Measurements from ENCODE around the gene ZCCHC17.
A peak's percentile ranks its signal among the peaks of the same experiment; 100 is the strongest.
"Not testable (repeated sequence)": the region's sequence is repeated elsewhere in the genome, so short reads cannot be mapped to it uniquely, and the experiment has no call there.

The ZCCHC17 gene

DNA sequence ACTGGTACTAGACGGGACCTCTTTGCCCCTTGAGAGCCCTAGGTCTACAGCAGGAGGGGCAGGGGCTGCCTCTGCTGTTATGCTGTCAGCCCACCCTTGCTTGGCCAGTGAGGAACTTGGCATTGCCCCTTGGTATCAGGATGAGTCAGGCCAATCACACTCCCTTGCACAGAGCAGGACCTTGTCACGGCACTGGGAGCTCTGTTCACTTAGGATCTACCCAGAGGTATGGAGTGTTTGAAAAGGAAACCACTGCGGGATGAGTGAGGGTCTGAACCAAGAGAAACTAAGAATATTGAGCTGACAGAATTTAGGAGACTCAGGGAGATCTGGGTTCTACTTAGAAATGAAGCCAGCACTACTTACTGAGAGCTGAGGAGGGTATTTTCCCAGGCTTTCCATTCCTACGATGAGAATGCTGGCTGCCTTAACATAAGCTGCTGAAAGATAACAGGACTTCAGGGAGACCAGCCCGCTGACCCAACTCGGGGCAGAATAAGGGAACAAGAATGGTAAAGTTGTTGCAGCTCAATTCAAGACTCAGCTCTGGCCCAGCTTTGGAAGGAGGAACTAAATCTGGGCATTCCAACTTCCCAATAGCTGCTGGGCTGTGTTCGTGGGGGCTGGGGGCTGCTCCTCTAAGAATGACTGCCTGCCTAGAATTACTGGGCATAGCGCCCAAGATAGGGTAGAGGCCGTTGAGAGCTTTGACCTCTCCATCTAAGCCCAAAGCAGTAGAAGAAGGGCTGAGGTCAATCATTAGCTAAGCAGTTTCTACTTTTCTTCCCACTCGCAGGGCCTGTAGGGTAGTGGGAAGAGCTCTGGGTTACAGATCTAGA, 74.5 kb downstream of the ZCCHC17 start:
- no peak for DNase-seq

DNA sequence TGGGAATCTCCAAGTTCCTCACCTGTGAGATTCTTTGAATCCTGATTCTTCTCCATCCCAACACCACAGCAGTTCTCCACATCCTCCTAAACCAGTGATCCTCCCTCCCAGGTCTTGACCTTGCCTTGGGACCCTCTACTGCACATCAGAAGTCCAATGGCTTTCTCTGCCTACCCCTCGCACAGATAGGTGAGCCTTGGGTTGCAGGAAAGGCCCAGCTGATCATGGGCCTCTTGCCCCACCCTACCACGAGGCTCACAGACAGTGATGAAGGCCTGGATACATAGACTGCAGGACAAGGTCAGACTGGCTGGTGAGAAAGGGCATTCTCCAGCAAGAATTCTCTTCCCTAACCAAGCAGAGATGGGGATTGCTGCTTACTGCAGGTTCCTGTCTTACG, 75.2 kb downstream of the ZCCHC17 start:
- no peak for DNase-seq

DNA sequence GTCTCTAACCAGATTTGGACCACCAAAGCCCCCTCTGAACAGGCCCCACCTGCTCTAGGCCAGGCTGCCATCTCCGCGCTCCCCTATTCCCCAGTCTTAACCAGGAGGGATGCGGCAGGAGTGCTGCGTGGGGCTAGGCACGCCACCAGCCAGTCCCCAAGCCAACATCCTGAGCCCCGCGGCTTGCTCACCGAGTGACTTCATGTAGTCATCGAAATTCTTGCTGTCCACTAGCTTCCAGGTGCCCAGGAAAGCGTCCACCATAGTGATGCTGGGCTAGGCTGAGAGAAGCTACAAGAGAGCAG, 75.9 kb downstream of the ZCCHC17 start:
- no peak for DNase-seq

DNA sequence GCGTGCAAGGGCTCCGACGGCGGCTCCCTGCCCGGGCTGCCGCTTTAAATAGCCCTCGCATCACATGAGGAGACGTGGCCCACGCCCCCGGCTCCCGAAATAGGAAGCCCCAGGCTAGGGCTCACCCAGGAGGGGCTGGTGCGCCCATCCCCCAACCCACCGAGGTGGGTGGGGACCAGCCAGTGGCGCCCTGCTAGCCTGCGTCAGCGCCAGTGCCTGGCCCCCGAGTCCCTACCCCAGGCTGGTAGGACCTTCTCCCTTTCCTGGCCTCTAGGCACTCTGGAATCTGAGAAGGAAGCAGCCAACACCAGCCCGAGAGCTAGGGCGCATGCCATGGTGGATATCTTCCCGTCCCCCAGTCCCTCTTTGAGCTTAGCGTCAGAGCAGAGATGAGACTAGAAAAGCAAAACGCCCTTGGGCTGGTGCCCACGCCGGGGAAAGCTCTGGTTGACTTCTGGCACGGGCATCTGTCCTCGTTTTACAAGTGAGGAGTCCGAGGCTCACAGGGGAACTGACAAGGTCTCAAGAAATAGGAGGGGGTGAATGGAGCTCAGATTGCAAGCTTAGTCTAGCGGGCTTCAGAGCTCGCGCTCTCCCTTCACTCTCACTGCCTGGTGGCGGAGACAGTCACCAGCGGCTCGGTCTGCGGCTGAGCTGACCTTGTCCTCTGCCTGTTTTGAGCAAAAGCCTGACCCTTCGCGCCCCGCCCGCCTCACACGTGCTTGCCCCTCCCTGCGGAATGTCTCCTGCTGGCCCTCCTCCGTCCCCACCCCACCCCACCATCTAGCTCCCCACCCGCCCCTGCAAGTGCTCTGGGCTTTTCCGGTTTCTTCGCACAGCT, 76.4 kb downstream of the ZCCHC17 start, which contains the start of gene FABP3:
Gene FABP3 (minus strand): TSS at position 21 of the 841 bp plus-strand sequence. CDS start 62 bp downstream, outside the sequence.
- DNase-seq = no peak

DNA sequence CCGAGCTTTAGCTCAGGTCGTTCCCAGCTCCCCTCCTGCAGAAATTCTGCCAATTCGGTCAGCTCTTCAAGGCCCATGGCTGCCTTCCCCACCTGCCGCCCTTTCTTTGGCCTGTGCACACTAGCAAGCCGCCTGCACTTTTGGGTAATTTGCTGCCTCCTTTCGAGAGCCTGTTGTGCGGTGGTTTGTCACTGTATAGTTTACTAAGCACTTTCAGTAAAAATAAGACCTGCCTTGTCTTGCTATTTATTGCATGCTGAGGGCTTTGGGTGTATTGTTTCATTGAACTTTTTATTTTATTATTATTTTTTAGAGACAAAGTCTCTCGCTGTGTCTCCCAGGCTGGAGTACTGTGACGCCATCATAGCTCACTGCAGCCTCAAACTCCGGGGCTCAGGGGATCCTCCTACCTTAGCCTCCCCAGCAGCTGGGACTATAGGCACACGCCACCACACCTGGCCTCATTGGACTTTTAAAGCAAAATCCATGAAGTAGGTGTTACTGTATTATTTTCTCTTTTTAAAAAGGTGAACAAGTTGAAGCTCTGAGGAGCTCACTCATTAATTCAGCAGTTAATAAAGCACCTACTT, 77.2 kb downstream of the ZCCHC17 start:
- DNase-seq = no peak

DNA sequence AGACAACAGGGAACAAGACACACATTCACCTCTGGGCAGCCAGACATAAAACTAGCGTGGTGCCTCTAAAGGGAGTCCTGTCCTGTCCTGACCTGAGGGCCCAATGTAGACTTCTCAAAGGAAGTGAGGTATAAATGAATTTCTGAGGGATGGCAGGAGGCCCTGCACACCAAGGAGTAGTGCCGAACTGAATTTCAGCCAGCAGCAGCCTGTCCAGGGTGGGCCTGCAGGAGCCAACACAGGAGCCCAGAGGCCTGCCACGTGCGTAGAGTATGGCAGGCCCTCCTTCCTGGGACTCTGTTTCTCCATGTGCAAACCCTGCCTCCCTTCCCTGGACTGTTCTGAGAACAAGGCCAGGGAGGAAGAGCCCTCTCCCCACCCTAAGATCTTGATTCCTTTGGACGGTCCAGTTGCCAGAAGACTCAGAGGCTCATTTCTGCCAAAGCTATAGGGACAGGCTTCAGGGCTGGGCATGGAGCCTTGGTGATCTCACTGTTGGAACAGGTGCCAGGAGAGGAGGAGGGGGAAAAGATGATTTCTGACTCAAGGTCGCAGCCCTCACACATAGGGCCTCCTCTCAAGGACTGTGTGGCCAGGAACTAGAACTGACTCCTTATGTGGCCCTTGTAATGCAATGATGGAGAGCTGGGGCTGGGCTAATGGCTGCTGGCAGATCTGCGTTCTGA, 77.8 kb downstream of the ZCCHC17 start:
- DNase-seq = no peak

DNA sequence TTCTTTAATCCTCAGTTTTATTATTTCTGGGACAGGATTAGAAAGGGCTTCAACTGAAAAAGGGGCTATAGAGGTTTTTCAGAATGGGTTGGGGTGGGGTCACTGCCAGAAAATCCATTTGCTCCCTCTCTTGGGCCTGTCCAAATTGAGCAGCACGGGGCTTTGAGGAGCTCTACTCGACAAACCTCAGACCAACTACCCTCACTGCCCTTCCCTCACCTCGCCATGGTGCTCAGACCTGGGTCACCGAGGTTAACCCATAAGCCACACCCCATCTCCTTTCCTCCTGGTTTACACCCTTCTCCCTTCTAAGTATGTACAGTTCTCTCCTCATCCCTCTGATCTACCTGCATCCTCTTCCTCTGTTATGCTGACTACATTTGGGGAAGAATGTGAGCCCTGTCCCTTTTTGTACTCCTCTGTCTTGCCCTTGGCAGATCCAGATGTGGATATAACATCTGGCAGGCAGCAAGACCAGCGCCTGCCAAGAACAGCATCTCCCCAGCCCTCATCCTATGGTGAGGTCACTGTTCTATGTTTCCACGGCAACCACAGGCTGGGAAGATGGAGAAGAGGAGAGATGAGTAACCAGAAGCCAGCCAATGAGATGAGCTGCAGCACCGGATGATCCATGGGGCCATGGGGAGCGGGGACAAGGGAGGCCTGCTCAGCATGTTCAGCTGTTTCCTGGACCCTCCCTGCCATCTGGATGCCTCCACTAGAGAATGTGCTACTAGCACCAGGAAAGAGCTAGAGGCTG, 79.7 kb downstream of the ZCCHC17 start:
- DNase-seq = no peak

DNA sequence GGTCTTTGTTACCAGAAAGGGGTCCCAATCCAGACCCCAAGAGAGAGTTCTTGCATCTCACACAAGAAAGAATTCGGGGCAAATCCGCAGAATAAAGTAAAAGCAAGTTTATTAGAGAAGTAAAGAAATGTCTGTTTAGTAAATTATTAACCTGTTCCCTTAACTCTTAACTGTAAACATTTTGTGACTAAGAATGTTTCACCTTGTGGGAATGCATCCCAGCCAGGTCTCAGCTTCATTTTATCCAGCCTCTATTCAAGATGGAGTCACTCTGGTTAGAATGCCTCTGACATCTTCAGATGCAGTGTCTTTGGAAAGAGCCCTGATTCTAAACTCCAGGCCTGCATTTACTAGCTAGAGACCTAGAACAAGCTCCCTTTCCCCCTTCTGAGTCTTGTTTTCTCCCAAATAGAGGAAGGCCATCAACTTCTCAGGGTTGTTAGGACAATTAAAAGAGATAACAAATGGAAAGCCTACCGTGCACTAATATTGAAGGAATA, 80.6 kb downstream of the ZCCHC17 start:
- no peak for DNase-seq

DNA sequence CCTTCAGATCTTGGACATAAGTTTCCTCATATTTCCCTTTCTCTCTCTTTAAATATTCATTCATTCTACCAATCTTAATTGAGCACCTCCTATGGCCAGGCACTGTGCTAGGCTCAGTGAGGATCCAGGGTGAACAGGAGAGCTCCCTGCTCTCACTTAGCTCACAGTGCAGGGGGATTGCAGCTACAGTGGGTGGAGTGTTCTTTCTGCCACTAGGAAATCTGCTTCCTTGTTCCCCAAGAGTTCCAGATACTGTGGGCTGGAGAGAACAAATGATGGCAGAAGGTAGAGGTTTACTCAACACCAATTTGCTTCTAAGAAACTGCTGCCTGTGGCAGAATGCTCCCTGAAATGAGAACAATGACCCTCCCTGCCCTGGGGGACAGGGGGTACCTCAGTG, 81.2 kb downstream of the ZCCHC17 start:
- DNase-seq = no peak

DNA sequence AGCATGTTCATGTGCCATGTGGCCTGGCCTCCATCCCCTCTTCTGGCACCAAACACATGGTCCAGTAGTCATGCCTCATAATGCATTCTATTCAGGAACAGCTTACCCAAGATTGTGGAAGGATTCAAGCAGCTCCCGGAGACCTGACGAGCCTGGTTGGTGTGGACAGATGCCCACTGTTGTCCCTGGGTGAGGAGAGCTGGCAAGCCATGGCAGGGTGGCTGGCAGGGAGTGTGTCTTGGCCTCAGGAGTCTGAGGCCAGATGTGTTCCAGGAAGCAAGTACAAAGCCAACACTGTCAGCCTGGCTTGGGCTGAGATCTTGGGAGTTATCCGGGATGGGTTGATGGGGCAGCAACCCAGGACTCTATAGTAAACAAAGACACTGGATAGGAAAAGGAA, 83.3 kb downstream of the ZCCHC17 start:
- DNase-seq = no peak

DNA sequence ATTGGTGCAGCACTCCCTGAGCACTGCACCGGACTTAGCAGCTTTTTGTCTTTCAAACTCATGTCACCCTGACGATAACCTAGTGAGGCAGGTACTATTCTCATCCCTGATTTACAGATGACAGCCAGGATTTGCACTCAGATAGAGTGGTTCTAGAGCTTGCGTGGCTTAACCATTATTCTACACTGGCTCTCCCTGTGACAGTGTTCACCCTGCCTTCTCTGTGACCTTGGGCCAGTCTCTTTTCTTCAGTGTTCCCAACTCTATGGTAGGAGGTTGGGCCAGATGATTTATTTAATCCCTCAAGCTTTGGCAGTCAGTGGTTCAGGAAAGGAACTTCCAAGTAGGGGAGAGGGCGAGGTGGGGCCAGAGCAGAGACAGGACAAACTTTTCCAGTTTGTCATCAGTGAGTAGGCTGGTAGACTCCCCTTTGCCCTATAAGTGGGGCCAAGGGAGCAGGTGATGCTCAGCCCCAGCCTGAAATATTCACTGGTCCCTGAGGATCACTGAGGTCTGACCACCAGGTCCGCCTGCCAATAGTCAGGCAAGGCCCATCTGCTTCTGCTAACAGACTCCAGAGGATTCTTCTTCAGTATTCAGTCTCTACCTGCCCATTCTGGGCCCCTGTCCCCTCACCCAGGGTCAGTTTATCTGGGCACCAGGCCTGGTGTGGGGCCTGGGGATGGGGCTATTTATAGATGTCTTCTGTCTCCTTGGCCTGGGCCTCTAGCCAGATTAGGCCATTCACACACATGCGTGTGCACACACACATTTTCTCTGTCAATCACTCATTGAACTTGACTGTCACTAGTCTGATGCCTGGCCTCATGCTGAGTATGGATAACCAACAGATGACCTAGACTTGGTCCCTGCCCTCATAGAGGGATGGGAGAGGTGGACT, 84.8 kb downstream of the ZCCHC17 start:
- no peak for DNase-seq

DNA sequence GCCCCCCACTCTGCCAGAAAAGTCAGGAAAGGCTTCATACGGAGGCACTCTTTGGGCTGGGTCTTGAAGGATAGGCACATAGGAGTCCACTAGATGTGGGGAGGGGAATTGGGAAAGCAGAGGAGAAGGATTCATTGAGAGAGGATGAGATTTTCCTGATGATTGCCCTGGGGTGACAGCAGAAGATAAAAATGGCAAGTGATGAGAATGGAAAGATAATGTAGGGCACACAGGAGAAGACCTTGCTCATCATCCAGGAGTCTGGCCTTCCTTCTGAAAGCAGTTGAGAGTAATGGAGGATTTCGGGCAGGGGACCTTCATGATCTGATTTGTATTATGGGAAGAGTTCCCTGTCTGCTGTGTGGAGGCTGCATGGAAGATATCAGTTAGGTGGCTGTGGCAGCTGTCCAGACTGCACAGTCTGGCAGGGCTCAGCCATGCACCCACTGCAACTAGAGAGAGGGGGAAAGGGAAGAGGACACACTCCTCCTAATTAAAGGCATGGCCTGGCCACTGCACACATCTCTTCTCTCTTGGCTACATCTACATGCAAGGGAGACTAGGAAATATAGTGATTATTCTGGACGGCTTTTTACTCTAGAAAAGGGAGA, 85.7 kb downstream of the ZCCHC17 start:
- DNase-seq = no peak

DNA sequence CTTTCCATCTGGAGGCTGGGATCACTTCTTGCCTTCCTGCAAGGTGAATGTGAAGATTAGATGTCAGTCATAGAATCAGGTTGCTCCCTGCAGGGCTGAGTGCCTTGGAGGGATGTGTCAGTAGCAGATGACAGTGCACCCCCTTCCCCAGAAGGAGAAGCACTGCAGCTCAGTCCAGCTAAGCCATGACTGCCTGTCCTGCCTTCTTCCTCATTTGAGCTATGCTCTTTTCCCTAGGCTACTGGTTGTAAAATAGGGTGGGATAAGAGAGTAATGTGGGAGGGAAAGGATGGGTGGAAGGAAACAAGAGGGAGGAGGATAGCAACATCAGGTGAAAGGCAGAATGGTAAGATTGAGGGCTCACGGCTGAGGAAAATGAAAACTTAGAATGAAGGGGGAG, 87.1 kb downstream of the ZCCHC17 start:
- no peak for DNase-seq

DNA sequence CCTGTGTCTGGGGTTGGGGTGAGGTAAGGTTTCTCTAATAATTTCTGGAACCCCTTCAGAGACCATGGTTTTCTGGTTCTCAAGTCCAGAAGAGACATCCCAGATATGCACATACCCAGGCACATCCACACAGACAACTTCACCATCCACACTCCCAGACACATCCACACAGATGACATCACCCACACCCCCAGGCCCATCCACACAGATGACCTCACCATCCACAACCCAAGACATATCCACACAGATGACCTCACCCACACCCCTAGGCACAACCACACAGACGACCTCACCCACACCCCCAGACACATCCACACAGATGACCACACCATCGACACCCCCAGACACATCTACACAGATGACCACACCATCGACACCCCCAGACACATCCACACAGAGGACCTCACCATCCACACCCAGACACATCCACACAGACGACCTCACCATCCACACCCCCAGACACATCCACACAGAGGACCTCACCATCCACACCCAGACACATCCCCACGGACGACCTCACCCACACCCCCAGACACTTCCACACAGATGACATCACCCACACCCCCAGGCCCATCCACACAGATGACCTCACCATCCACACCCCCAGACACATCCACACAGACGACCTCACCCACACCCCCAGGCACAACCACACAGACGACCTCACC, 89.9 kb downstream of the ZCCHC17 start:
- DNase-seq = not testable (repeated sequence)

DNA sequence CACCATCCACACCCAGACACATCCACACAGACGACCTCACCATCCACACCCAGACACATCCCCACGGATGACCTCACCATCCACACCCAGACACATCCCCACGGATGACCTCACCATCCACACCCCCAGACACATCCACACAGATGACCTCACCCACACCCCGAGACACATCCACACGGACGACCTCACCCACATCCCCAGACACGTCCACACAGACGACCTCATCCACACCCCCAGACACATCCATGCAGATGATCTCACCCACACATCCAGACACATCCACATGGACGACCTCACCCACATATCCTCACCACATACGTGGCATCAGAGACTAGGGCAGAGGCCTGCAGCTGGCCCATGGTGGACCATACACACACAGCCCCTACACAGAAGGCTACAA, 90.8 kb downstream of the ZCCHC17 start:
- DNase-seq = no peak

DNA sequence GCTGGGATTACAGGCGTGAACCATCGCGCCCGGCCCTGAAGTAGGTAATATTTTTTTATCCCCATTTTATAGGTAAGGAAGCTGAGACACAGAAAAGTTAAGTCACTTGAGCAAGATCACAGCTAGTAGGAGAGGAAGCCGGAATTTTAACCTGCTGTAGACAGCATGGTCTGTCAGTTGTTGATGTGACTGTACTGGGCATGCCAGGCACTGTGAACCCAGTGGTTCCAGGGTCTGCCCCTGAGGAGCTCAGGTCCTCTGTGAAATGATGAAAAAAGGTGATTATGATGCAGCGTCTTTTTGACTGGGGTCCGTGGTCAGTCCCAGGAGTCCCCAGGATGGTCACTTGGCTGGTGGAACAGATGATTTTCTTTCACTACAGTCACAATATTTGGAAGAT, 92.8 kb downstream of the ZCCHC17 start:
- DNase-seq = no peak

DNA sequence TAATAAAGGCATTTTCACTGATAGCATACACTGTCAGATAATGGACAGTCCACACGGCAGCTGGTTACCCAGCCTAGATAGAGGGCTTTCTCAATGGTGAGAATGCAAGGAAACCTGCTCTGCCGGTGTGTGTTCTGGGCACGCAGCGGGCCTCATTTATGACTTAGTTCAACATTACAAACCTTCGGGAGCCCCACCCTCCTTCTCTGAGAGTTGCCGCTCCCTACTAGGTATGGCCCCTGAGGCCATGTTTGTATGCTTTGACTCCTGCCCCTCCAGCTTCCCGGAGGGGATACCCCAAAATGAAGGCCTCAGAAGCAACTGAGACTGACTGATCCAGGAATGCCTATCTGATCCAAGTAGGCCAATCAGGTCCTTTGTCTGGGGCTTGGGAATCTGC, 93.2 kb downstream of the ZCCHC17 start:
- no peak for DNase-seq

DNA sequence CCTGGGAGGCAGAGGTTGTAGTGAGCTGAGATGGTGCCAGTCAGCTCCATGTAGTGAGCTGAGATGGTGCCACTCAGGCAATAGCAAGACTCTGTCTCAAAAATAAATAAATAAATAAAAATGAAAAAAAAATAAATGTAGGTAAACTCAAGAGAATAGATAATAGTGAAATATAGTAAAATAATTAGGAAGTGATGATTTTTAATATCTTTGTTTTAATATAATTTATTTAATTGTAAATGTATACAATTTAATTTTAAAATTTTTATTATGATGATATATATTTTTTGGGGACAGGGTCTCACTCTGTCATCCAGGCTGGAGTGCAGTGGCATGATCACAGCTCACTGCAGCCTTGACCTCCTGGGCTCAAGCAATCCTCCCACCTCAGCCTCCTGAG, 96.6 kb downstream of the ZCCHC17 start:
- no peak for DNase-seq

DNA sequence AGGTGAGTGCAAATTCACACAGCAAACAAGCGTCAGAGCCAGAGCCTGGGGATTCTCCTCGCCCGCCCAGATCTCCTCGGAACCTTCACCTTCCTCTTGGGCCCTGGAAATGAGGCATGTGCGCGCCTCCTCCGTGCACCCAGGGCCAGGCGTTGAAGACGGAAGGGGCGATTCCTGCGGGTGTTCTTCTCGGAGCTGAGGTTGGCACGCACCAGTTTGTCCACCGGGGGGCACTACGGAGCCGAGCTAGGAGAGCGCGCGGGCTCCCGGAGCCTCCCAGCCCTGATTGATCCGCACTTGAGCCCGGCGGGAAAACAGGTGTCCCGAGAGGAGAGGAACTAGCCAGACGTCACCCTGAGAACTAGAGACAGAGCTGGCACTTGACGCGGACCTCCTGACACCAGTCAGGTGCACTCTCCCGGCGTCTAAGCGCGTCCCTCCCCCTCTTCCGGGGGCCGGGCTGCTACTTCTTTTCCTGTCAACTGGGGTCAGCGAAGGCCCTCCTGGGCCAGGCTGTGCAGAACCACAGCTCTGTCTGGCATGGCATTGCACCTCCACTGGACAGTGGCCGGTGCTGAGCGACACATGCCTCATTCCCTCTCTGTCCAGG, 97.9 kb downstream of the ZCCHC17 start:
- DNase-seq = peak; percentile 68 to 73
